ENCODE measurements around the gene B3GLCT.

The B3GLCT gene

DNA sequence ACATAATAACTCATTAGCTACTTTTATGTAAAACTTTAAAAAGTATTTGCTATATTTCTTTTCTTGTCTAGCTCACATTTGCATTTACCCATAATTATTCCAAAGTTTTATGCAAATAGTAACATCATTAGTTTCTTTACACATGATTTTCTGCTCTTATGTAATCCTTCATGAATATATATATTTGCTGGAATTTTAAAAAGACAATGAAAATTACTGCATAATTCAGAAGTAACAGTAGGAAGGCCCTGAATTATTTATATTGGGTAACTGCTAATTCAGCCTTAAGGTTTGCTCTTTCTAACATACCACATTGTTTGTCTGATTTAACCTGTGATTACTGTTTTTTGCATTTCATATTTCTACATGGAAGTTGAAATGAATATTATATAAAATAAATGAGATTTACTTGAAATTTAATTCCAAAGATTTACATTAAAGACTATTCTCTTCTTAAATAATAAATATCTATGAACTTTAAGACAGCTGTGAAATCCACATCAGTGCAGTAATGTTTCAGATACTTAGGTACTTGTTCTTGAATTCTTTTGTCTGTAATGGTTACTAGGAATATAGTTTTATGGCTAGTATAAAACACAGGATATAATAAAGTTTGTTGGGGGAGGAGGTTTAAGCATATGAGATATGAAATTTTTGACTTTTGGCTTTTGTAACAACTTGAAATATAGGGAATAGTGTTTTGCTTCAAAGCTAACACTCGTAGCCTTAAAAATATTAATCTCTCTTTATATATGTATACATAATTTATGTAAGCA is 46.0 kb downstream of the B3GLCT start:
- DNase-seq (ENCODE audit: low read depth in 2 of 2) = no peak
- H3K4me3 ChIP-seq (replicated peaks in 1 of 2; ENCODE audit: low read depth in 2 of 2, low read length in 2 of 2) = no peak overlapping the region
- TF ChIP-seq, protein P1, sequence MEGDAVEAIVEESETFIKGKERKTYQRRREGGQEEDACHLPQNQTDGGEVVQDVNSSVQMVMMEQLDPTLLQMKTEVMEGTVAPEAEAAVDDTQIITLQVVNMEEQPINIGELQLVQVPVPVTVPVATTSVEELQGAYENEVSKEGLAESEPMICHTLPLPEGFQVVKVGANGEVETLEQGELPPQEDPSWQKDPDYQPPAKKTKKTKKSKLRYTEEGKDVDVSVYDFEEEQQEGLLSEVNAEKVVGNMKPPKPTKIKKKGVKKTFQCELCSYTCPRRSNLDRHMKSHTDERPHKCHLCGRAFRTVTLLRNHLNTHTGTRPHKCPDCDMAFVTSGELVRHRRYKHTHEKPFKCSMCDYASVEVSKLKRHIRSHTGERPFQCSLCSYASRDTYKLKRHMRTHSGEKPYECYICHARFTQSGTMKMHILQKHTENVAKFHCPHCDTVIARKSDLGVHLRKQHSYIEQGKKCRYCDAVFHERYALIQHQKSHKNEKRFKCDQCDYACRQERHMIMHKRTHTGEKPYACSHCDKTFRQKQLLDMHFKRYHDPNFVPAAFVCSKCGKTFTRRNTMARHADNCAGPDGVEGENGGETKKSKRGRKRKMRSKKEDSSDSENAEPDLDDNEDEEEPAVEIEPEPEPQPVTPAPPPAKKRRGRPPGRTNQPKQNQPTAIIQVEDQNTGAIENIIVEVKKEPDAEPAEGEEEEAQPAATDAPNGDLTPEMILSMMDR (IDR thresholded peaks at IDR 0.05; ENCODE audit: low read depth, low read length) = no peak

DNA sequence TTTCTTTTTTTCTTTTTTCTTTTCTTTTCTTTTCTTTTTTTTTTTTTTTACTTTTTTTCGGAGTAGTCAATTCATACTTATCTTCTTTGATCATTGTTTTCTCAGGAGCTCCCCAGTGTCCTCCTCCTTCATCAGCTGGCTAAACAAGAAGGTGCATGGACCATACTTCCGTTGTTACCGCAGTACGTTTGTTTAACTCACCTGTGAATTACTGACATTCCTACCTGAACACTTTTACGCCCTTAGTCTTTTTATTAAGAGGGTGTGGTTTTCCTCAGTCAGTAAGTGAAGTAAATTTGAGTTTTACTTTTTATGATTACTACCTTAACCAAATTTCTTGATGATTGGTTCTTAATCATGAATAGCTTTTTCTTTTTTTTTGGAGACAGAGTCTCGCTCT is 47.1 kb downstream of the B3GLCT start:
- no peak for DNase-seq (ENCODE audit: low read depth in 2 of 2)
- TF ChIP-seq, protein P1 (IDR thresholded peaks at IDR 0.05; ENCODE audit: low read depth, low read length) = no peak
- no peak overlapping the region for H3K4me3 ChIP-seq (replicated peaks in 1 of 2; ENCODE audit: low read depth in 2 of 2, low read length in 2 of 2)

DNA sequence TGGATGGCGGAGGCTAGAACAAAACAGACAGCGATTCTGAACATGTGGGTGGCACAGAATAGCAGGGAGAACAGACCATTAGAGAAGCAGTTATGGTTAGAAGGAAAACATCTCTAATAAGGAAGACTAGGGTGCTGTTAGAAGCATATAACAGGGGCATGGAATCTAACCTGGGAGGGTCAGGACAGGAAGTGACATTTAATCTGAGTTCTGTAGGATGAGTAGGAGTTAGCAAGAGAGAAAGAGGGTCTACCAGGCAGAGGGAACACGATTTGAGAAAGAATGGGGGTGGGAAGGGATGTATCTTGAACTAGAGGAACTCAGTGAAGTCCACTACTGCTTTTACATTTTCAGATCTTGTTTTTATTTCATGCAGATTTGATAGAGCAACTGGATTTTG is 48.6 kb downstream of the B3GLCT start:
- no peak for DNase-seq (ENCODE audit: low read depth in 2 of 2)
- TF ChIP-seq, protein P1 (IDR thresholded peaks at IDR 0.05; ENCODE audit: low read depth, low read length) = no peak
- no peak overlapping the region for H3K4me3 ChIP-seq (replicated peaks in 1 of 2; ENCODE audit: low read depth in 2 of 2, low read length in 2 of 2)

DNA sequence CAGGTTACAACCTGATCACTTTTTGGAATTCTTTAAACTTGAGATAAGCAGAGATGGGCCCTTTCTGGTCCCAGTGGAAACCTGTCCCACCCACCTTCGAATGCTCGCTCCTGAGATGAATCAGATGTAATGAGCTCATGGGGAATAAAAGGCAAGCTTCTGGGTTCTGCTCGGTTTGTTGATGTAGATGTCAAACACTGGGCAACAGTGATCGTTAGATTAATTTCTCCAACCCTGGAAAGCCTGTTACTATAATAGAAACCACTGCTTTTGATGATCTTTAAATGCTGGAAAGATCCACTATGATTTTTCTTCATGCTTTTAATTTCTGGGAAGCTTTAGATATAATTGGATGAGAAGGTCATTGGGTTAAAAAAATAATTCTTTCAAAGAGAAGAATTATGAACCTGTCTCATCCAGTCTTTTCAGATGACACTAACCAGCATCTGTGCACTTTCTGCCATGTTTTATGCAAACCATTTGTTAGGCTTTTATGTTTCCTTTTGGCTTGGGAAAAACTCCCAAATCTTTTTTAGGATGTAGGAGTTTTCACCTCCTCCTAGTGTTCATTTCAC is 49.3 kb downstream of the B3GLCT start:
- no peak overlapping the region for H3K4me3 ChIP-seq (replicated peaks in 1 of 2; ENCODE audit: low read depth in 2 of 2, low read length in 2 of 2)
- no peak for DNase-seq (ENCODE audit: low read depth in 2 of 2)
- TF ChIP-seq, protein P1 (IDR thresholded peaks at IDR 0.05; ENCODE audit: low read depth, low read length) = no peak

DNA sequence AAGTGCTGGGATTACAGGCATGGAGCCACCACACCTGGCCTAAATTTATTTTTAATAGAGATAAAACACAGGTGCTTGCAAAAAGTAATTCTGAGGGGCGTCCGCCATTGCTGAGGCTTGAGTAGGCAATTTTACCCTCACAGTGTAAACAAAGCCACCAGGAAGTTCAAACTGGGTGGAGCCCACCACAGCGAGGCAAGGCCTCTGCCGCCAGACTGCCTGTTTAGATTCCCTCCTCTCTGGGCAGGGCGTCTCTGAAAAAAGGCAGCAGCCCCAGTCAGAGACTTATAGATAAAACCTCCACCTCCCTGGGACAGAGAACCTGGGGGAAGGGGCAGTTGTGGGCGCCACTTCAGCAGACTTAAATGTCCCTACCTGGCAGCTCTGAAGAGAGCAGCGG is 50.7 kb downstream of the B3GLCT start:
- DNase-seq (ENCODE audit: low read depth in 2 of 2) = no peak

DNA sequence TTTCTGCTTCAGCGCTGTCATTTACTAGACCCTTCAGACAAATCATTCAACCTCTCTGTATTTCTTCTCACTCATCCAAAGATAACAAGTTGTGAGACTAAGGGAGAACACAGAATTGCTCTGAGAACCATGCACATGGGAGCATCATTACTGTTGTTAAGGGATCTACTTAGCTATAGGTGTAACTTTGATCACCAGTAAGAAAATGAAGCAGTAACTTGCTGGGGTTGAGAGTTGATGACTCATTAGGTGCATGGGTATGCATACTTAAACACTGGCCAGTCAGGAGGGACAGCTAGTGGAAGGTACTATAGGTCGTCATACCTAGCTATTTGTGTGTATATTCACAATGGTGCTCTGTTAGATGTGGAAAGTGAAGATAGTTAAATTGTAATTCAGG is 61.5 kb downstream of the B3GLCT start:
- TF ChIP-seq, protein P1 (IDR thresholded peaks at IDR 0.05; ENCODE audit: low read depth, low read length) = no peak
- no peak for DNase-seq (ENCODE audit: low read depth in 2 of 2)
- no peak overlapping the region for H3K4me3 ChIP-seq (replicated peaks in 1 of 2; ENCODE audit: low read depth in 2 of 2, low read length in 2 of 2)

More for the DNA sequence above, 50.7 kb downstream of the B3GLCT start:
- TF ChIP-seq, protein P1 (IDR thresholded peaks at IDR 0.05; ENCODE audit: low read depth, low read length) = no peak
- no peak overlapping the region for H3K4me3 ChIP-seq (replicated peaks in 1 of 2; ENCODE audit: low read depth in 2 of 2, low read length in 2 of 2)

Data from cardiac fibroblast (primary cell).